ENCODE data around the gene SERINC1.

SERINC1 gene

DNA sequence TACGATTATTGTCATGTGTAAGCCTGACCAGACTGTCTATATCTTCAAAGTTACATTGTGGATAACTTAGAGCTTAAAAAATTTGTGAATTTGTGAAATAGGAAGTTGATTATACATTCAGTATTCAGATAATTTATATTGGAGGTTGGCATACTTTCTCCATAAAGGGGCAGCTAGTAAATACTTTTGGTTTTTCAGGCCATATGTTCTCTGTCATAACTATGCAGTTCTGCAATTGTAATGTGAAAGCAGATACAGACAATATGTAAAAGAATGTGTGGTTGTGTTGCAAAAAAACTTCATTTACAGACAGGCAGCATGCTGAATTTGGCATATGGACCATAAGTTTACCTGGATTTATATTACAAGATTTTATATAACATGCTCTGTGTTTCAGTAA is 42.8 kb downstream of the SERINC1 start:
- H3K9me2 ChIP-seq (replicated peaks; ENCODE audit: insufficient read depth, low read length) = no peaks in the 10 kb centered on the region
- no peak overlapping the region for H2AFZ ChIP-seq (ENCODE audit: low read length)
- TF ChIP-seq EZH2 (optimal IDR thresholded peaks at IDR 0.05; ENCODE audit: low read depth, low read length) = no peak
- TF ChIP-seq EZH2phosphoT487 (IDR thresholded peaks at IDR 0.05; ENCODE audit: low read length) = no peak
- TF ChIP-seq, protein P1, sequence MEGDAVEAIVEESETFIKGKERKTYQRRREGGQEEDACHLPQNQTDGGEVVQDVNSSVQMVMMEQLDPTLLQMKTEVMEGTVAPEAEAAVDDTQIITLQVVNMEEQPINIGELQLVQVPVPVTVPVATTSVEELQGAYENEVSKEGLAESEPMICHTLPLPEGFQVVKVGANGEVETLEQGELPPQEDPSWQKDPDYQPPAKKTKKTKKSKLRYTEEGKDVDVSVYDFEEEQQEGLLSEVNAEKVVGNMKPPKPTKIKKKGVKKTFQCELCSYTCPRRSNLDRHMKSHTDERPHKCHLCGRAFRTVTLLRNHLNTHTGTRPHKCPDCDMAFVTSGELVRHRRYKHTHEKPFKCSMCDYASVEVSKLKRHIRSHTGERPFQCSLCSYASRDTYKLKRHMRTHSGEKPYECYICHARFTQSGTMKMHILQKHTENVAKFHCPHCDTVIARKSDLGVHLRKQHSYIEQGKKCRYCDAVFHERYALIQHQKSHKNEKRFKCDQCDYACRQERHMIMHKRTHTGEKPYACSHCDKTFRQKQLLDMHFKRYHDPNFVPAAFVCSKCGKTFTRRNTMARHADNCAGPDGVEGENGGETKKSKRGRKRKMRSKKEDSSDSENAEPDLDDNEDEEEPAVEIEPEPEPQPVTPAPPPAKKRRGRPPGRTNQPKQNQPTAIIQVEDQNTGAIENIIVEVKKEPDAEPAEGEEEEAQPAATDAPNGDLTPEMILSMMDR (IDR thresholded peaks at IDR 0.05; ENCODE audit: low read length) = no peak
- no peaks in the 10 kb centered on the region for H3K9me3 ChIP-seq (replicated peaks; ENCODE audit: insufficient read depth, low read length)
- DNase-seq = no peak
- no peak overlapping the region for H3K27ac ChIP-seq (ENCODE audit: low read length)
- no peak overlapping the region for H3K4me3 ChIP-seq (ENCODE audit: low read length)
- H3K27me3 ChIP-seq (replicated peaks; ENCODE audit: insufficient read depth, low read length) = no peaks in the 10 kb centered on the region
- no peaks in the 10 kb centered on the region for H3F3A ChIP-seq (ENCODE audit: insufficient read depth, low read length)
- H3K79me2 ChIP-seq (ENCODE audit: low read length) = no peaks in the 10 kb centered on the region
- H3K4me2 ChIP-seq (ENCODE audit: low read depth, low read length) = no peak overlapping the region
- no peak overlapping the region for H3K9ac ChIP-seq (ENCODE audit: low read length)
- H4K20me1 ChIP-seq (ENCODE audit: insufficient read depth, low read length) = no peaks in the 10 kb centered on the region
- no peaks in the 10 kb centered on the region for H3K4me1 ChIP-seq (ENCODE audit: low read length)
- H3K36me3 ChIP-seq (replicated peaks; ENCODE audit: insufficient read depth, low read length) = peaks cover 10% of the 10 kb centered on the region; the same call in 1 of the 2 replicates

DNA sequence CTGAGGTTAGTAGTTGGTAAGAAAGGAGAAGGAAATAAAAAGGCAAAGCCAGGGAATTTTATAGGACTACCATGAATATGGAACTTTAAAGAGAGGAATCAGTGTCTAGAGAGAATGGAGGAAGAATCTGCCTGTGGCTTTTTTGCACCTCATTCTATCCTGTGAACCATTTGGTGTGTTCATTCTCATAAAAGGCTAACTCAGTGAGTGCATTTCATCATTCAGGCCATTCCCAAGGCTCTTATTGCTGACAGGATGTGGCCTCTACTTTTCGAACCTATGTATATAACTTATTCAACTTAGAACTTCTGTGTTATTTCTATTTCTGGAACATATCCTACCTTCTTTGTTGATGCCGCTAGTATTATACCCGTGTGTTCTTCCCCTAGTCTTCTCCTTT is 45.0 kb downstream of the SERINC1 start:
- H3K9ac ChIP-seq (ENCODE audit: low read length) = no peak overlapping the region
- TF ChIP-seq, protein P1 (IDR thresholded peaks at IDR 0.05; ENCODE audit: low read length) = no peak
- TF ChIP-seq EZH2phosphoT487 (IDR thresholded peaks at IDR 0.05; ENCODE audit: low read length) (no peak), EZH2 (optimal IDR thresholded peaks at IDR 0.05; ENCODE audit: low read depth, low read length) (no peak)
- no peaks in the 10 kb centered on the region for H3K9me3 ChIP-seq (replicated peaks; ENCODE audit: insufficient read depth, low read length)
- no peak overlapping the region for H3K27ac ChIP-seq (ENCODE audit: low read length)
- H3K27me3 ChIP-seq (replicated peaks; ENCODE audit: insufficient read depth, low read length) = no peaks in the 10 kb centered on the region
- no peaks in the 10 kb centered on the region for H3F3A ChIP-seq (ENCODE audit: insufficient read depth, low read length)
- H2AFZ ChIP-seq (ENCODE audit: low read length) = no peak overlapping the region
- H3K4me3 ChIP-seq (ENCODE audit: low read length) = no peak overlapping the region
- no peaks in the 10 kb centered on the region for H3K9me2 ChIP-seq (replicated peaks; ENCODE audit: insufficient read depth, low read length)
- H3K4me1 ChIP-seq (ENCODE audit: low read length) = no peaks in the 10 kb centered on the region
- no peaks in the 10 kb centered on the region; the same call in 1 of the 2 replicates for H3K36me3 ChIP-seq (replicated peaks; ENCODE audit: insufficient read depth, low read length)
- no peak for DNase-seq
- H4K20me1 ChIP-seq (ENCODE audit: insufficient read depth, low read length) = no peaks in the 10 kb centered on the region
- H3K79me2 ChIP-seq (ENCODE audit: low read length) = no peaks in the 10 kb centered on the region
- no peak overlapping the region for H3K4me2 ChIP-seq (ENCODE audit: low read depth, low read length)

DNA sequence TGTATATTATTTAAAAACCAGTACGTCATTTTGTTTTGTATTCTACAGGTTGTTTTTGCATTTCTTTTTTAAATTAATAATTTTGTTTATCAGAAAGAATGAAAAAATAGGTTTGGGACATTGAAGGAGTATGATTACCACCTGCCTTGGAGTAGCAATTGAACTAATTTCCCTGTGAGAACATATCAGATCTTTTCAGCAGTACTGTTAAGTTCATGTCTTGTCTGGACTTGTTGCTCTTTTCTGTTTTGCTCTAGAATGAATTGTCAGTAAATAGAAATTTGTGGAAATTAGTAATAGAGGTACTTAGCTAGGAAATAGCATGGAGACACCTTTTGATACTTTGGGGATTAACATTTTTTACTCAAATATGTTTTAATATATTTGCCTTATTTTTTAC is 47.9 kb downstream of the SERINC1 start:
- no peaks in the 10 kb centered on the region for H4K20me1 ChIP-seq (ENCODE audit: insufficient read depth, low read length)
- no peak overlapping the region for H2AFZ ChIP-seq (ENCODE audit: low read length)
- no peak overlapping the region for H3K27ac ChIP-seq (ENCODE audit: low read length)
- H3K9me3 ChIP-seq (replicated peaks; ENCODE audit: insufficient read depth, low read length) = no peaks in the 10 kb centered on the region
- DNase-seq = no peak
- no peak overlapping the region for H3K4me2 ChIP-seq (ENCODE audit: low read depth, low read length)
- TF ChIP-seq, protein P1 (IDR thresholded peaks at IDR 0.05; ENCODE audit: low read length) = no peak
- TF ChIP-seq EZH2phosphoT487 (IDR thresholded peaks at IDR 0.05; ENCODE audit: low read length) (no peak), EZH2 (optimal IDR thresholded peaks at IDR 0.05; ENCODE audit: low read depth, low read length) (no peak)
- H3F3A ChIP-seq (ENCODE audit: insufficient read depth, low read length) = no peaks in the 10 kb centered on the region
- H3K9ac ChIP-seq (ENCODE audit: low read length) = no peak overlapping the region
- H3K36me3 ChIP-seq (replicated peaks; ENCODE audit: insufficient read depth, low read length) = no peaks in the 10 kb centered on the region; the same call in 1 of the 2 replicates
- no peaks in the 10 kb centered on the region for H3K79me2 ChIP-seq (ENCODE audit: low read length)
- no peaks in the 10 kb centered on the region for H3K27me3 ChIP-seq (replicated peaks; ENCODE audit: insufficient read depth, low read length)
- no peak overlapping the region for H3K4me3 ChIP-seq (ENCODE audit: low read length)
- H3K9me2 ChIP-seq (replicated peaks; ENCODE audit: insufficient read depth, low read length) = no peaks in the 10 kb centered on the region
- H3K4me1 ChIP-seq (ENCODE audit: low read length) = no peaks in the 10 kb centered on the region
